Activated gamma-delta T cell treated with Interleukin-2 at 50 U/mL for 16 hours (primary cell): Measurements from ENCODE around the gene PDXDC1.
"Not testable (repeated sequence)": the region's sequence is repeated elsewhere in the genome, so short reads cannot be mapped to it uniquely, and the experiment has no call there.

Experiments used
- DNase-seq: peaks from one replicate; pipeline ENCODE4 v3.0.0-alpha.2; 2020

Gene PDXDC1

DNA sequence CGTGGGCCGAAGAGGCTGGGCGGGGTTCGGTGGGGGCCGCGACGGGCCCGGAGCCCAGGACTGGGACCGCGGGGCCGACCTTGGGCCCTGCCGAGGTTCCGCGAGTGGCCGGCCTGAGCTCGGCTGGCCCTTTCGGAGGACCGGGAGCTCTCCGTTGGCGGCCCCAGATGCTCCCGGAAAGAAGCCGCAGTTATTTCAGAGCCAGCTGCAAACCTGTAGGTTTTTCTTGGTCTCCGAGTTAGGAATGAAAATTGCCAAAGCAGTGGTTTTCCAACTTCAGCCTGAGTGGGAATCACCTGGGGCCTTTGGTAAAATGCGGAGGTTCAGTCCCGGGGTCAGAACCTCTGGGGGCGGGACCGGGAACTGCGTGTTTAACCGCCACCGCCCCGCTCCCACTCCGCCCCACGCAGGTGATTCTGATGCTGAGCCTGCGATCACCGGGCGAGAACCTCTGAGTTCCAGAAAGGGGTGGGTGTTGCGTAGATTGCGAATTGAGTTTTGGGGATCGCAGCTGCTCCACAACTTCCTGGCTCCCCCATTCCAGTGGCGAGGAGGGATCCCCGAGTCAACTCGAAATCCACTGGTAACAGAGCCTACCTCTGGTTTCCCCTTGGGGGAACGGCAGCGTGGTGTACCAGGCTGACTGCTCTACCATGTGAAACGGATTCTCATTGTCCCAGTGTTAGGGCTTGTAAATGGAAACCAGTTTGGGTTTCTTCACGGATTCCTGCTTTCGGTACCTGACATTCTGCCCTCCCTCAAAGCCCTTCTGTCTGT is 780 bp downstream of the PDXDC1 start:
- peak; percentile 47 for DNase-seq

DNA sequence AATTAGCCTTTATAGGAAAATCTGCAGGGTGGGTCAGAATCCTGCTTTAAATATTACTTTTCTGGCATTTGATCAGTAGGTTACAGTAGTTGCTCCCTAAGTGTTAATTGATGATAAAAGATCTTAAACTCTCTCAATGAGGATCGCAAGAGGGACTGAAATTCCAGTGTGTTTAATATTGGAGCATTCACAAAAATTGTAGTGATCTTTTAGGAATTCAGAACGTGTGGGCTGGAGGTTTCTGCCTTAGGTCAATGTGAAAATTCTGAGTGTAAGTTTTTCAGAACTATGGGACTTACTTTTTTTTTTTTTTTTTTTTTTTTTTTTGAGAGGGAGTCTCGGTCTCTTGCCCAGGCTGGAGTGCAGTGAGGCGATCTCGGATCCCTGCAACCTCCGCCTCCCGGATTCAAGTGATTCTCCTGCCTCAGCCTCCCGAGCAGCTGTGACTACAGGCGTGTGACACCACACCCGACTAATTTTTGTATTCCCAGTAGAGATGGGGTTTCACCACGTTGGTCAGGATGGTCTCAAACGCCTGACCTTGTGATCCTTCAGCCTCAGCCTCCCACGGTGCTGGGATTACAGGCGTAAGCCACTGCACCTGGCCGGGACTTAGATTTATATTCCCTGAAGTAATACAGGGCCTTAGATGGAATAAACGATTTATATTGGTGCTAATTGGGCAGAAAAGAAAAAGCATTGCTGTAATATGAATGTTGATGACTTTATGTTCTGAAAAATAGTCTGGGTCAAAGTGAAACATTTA is 2.3 kb downstream of the PDXDC1 start:
- not testable (repeated sequence) for DNase-seq

DNA sequence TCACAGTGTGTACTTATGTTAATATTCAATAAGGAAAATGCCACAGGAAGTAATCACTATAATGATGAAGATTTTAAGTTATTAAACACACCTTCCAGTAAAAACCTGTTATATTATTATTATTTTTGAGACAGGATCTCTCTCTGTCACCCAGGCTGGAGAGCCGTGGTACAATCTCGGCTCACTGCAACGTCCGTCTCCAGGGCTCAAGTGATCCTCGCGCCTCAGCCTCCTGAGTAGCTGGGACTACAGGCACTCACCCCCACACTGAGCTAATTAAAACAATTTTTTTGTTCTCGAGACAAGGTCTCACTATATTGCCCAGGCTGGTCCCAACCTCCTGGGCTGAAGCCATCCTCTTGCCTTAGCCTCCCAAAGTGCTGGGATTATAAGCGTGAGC is 3.5 kb downstream of the PDXDC1 start:
- not testable (repeated sequence) for DNase-seq

DNA sequence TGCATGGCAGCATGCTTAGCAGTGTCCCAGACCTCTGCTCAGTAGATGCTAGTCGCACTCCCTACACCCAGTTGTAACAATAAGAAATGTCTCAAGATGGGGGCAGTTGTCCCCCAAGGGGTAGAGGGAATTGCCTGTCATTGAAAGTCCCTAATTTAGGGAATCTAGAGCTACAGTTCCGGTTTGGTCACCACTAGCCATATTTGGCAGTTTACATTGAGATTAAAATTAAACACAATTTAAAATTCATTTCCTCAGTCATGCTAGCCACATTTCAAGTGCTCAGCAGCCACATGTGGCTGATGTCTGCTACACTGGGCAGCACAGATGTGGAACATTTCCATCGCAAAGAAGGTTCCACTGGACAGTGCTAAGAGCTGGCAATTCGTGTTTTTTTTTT is 4.1 kb downstream of the PDXDC1 start:
- not testable (repeated sequence) for DNase-seq

DNA sequence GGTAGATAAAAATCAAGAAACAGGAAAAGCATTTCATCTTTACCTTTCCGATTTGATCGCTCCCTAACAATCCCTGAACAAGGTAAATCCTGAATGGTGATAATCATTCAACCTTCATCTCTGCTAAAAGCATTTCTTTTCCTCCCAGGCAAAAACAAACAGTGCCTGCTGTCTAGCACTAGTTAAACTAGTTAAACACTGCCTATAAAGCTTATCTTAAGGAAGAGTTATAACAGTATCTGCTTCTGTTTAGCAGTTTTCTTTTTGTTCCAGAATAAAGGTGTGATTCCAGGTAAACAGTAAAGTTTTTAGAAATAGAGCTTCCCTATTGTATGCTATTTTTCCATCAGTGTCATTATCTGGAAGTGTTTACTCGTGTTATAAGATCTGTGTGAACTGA is 6.4 kb downstream of the PDXDC1 start:
- not testable (repeated sequence) for DNase-seq

DNA sequence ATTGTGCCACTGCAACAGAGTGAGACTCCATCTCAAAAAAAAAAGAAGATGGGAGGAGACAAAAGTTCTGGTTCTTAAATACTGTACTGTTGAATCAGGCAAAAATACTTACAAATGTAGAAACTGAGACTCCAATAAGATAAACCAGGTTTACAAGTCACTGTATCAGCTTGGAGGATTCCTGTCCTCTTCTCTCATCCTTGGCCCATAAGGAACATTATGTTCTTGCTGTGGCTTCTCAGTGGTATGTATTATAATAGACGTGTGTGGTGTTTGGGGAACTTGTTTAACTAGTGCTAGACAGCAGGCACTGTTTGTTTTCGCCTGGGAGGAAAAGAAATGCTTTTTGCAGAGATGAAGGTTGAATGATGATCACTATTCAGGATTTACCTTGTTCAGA is 7.7 kb downstream of the PDXDC1 start:
- not testable (repeated sequence) for DNase-seq

DNA sequence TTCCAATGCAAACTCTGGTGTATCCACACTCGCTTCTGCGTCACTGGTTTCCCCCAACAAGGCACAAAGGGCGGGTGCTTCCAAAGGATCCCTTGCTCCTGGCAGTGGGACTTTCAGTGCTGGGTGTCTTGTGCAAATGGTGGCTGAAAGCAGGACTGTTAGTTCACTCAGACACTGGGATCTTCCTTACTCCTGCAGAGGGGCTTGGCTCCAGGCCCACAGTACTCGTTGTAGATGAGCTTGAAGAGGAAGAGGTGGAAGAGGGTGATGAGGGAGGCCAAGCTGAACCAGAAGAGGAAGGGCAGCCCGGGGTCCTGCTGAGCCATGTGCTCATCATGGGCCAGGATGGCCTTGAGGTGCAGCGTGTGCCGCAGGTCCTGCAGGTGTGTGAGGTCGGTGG is 13.3 kb downstream of the PDXDC1 start:
- not testable (repeated sequence) for DNase-seq

DNA sequence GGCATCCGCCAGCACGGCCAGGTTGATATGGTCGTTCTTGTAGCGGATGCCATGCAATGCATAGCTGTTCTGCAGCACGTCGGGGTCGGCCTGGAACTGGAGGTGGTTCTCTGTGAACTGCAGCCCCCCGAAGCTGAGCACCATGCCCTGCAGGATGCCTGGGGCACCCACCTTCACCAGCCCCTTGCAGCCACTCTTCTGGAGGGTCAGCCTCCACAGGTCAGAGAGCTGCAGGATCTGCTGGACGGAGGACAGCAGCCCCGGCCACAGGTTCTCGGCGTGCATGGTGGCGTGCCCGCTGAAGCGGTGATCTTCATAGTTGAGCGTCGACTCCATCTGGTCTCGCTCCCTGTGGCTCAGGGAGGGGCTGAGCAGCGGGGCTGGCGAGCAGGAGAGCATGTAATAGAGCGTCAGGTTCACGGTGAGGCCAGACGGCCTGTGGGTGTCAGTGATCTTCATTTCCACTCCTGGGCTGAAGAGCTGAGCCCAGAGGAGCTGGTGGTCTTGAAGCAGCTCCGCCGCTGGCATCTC is 13.9 kb downstream of the PDXDC1 start:
- DNase-seq = not testable (repeated sequence)

DNA sequence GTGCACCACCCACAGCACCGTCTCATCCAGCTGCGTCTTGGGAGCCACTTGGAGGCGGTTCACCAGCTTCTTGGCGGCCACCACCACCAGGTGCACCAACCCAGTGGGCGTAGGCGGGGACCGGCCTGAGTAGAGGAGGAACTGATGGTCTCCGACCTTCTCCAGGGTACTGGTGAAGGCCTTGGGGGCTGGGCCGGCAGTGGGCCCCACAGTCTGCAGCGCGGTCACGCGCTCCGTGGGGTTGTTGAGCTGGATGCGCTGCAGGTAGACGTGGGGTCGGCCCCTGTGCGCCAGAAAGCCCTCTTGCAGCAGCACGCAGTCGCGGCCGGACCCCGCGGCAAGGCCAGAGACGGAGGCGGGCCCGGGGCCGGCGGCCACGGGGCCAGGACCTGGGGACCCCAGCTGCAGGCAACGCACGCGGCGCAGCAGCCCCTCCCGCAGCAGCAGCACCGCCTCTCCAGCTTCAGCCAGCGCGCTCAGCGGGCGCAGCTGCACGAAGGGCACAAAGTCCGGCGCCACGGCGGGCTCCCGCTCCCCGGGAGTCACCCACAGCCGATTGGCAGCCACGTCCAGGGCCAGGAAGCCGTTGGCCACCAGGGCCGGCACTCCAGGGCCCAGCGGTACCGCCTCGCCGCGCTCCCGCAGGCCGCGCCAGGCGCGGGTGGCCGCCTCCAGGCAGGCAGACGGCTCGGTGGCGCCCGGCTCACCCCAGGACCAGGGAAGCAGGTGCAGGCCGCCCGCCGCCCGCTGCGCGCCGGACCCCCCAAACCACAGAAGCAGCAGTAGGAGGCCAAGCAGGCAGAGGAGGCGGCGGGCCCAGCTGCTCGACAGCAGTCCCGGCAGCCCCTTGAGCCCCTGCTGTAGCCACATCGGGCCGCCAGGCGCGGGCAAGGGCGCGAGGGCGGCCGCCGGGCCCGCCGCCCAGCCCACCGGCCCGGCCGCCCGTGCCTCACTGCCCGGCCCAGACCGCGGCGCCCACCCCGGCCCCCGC is 14.8 kb downstream of the PDXDC1 start:
- DNase-seq = not testable (repeated sequence)

DNA sequence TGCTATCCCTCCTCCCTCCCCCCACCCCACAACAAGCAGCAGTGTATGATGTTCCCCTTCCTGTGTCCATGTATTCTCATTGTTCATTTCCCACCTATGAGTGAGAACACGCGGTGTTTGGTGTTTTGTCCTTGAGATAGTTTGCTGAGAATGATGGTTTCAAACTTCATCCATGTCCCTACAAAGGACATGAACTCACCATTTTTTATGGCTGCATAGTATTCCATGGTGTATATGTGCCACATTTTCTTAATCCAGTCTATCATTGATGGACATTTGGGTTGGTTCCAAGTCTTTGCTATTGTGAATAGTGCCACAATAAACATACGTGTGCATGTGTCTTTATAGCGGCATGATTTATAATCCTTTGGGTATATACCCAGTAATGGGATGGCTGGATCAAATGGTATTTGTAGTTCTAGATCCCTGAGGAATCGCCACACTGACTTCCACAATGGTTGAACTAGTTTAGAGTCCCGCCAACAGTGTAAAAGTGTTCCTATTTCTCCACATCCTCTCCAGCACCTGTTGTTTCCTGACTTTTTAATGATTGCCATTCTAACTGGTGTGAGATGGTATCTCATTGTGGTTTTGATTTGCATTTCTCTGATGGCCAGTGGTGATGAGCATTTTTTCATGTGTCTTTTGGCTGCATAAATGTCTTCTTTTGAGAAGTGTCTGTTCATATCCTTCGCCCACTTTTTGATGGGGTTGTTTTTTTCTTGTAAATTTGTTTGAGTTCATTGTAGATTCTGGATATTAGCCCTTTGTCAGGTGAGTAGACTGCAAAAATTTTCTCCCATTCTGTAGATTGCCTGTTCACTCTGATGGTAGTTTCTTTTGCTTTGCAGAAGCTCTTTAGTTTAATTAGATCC is 18.7 kb downstream of the PDXDC1 start:
- DNase-seq = not testable (repeated sequence)

DNA sequence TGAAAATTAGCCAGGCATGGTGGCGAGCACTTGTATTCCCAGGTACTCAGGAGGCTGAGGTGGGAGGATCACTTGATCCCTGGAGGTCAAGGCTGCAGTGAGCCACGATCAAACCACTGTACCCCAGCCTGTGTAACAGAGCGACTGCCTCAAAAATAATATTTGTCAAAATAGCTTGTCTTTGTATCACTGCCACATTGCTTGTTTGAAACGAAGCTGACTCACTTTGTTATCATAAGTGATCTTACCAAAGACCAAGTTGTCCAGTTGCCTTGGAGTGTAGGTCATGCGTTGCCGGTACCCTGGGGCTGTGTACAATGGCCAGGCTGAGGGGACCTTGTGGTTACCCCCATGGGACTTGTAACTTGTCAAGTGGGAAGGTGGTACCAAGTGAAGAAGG is 21.9 kb downstream of the PDXDC1 start:
- not testable (repeated sequence) for DNase-seq

DNA sequence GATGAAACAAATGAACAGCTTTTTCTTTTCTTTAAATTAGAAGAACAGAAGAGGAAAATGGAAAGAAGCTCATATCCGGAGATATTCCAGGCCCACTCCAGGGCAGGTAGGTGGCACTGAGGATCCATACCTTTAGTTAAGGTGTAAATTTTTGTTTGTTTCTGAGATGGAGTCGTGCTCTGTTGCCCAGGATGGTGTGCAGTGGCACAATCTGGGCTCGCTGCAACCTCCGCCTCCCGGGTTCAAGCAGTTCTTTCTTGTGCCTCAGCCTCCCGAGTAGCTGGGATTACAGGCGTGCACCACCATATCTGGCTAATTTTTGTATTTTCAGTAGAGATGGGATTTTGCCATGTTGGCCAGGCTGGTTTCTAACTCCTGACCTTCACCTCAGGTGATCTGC is 23.5 kb downstream of the PDXDC1 start:
- not testable (repeated sequence) for DNase-seq

DNA sequence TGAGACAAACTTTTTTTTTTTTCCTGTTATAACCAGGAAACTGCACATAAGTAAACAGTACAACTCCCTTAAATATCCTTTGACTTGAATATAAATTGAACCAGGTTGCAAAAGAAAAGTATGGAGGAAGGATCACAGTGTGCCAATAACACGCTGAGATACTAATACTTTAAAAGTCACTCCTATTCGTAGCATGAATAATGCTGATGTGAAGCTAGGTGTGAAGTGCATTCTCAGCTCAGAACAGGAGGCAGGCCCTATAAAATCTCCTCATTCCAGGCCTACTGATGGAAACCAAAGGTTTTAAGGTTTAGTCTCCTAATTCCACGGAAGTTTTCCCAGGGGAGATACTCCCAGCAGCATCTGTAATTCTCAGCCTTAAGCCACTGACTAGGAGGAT is 25.0 kb downstream of the PDXDC1 start:
- DNase-seq = not testable (repeated sequence)

DNA sequence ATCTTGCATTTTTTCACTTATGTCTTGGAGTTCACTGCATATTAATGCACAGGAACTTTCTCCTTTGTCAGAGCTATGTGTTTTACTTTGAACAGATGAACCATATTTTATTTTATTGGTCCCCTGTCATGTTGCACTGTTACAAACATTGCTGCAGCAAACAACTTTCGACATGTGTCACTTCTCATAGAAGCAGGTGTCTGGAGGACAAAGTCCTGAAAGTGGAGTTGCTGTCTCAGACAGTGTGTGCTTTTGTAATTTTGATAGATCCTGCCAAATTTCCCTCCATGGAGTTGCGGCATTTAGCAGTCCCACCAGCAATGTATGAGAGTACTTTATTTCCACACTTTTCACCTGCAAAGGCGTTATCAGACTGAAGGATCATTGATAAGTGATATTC is 27.6 kb downstream of the PDXDC1 start:
- not testable (repeated sequence) for DNase-seq

DNA sequence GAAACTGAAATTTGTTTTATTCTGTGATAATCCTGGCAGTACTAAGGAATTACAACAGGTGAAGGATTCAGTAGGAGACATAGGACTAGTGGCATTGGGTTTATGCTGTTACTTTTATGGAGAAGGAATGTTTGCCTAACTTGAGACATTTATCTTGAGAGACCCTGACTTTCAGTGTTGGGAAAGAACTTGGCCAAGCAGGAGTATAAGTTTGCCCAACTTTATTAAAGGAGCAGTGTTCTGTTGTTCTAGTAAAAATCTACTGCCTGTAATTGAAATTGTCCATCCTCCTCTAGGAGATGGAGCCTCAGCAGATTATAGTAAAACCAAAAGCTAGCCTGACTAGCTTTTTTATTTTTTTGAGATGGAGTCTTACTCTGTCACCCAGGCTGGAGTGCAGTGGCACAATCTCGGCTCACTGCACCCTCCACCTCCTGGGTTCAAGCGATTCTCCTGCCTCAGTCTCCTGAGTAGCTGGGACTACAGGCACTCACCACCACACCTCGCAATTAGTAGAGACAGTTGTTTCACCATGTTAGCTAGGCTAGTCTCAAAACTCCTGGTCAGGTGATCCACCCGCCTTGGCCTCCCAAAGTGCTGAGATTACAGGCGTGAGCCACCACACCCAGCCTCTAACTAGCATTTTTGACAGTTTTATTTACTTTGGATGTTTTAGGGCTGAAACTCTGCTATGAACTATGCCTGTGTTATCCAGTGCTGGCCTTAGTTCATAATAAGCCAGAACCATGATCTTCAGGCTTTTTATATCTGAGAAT is 30.7 kb downstream of the PDXDC1 start:
- DNase-seq = not testable (repeated sequence)

DNA sequence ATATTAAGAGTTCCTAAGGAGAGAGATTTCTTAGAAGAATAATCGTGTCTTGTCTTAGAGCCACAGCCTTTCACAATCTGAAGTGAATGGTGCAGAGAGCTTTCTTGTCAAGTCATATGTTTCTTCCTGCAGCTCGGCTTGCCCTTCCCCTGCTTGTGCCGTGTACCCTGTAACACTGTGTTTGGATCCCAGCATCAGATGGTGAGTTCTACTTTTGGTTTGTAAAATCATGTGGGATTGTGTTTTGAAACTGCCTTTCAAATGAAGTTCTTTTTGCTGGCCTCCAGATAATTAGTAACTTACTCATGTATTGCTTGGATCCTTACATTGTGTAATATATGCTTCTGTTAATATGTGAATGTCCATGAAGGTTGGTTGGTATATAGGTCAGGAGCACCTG is 33.8 kb downstream of the PDXDC1 start:
- not testable (repeated sequence) for DNase-seq

DNA sequence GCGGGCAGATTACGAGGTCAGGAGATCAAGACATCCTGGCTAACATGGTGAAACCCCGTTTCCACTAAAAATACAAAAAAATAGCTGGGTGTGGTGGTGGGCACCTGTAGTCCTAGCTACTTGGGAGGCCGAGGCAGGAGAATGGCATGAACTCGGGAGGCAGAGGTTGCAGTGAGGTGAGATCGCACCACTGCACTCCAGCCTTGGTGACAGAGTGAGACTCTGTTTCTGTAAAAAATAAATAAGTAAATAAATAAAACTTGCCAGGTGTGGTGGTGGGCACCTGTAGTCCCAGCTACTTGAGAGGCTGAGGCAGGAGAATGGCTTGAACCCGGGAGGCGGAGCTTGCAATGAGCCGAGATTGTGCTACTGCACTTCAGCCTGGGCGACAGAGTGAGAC is 38.1 kb downstream of the PDXDC1 start:
- not testable (repeated sequence) for DNase-seq

DNA sequence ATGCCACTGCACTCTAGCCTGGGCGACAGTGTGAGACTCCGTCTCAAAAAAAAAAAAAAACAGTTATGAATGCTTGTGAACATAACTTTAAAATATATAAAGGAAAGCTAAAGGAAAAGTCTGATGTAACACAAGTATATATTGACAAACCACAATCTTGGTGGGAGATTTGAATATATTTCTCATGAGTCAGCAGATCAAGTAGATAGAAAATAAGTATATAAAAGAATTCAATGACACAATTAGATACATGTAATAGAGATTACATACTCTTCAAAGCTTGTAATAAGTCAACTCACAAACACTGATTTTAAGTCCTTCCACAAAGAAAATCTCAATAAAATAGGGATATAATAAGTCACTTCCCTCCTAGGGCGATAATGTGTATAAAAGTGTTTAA is 40.8 kb downstream of the PDXDC1 start:
- not testable (repeated sequence) for DNase-seq

DNA sequence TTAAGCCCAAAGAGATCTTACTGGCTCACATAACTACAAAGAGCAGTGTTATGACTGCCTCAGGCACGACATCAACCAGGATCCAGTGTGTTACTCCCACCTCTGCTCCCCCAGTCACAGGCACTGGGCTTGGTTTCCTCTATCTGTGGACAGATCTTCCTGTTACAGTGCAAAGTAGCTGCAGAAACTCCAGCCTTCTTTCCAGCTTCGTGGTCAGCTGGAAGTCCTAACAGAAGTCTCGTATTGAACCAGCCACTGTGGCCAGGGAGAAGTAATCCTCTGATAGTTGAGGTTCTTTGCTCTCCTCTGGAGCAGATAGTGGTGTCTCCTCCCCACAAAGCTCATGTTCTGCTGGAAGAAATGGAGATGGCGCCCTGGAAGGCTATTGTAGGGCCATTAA is 41.5 kb downstream of the PDXDC1 start:
- DNase-seq = not testable (repeated sequence)

DNA sequence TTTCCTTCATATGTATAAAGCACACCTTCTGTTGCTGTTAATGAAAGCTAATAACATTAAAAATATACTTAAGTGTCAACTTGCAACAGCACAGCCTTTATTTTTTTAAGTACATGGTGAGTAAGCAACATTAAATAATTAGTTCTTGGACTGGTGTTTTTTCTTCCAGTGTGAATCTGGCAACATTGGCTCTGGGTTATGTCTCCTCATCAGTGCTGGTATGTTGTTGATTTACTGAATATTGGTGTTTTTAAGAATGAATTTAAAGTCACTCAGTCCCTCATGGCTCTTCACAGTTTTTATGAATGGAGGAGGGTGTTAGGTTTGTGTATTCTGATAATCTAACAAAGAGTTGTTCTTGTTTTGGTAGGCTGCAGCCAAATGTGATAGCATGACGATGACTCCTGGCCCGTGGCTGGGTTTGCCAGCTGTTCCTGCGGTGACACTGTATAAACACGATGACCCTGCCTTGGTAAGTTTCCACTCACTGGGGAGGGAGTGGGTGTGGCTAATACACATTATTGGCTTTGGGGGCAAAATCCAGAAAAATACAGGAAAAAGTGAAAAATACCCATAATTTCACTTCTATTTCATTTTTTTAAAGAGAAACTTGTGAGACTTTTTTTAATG is 42.2 kb downstream of the PDXDC1 start:
- DNase-seq = not testable (repeated sequence)
